ENCODE measurements around the gene JAK3. TPM values are rescaled to one million over a fixed set of nuclear protein-coding genes. Genes with fewer than 3 reads are reported as not detected.

Gene JAK3
- total RNA-seq, 1 donor from 2014 or later = 8.0 TPM

- DNase-seq (ENCODE audit: low read depth) = no peak
- no peak for TF ChIP-seq CTCF (conservative IDR thresholded peaks at IDR 0.05; ENCODE audit: low read depth, low read length)
- H3K4me3 ChIP-seq (ENCODE audit: low read depth, low read length) = no peak overlapping the region
These were observed 35.7 kb downstream of the JAK3 start for GRCh38 chr19:17812099-17812498.

- TF ChIP-seq CTCF (conservative IDR thresholded peaks at IDR 0.05; ENCODE audit: low read depth, low read length) = no peak
- no peak for DNase-seq (ENCODE audit: low read depth)
- H3K4me3 ChIP-seq (ENCODE audit: low read depth, low read length) = no peak overlapping the region
These were observed 36.1 kb downstream of the JAK3 start for GRCh38 chr19:17811681-17812080.

- no peak for DNase-seq (ENCODE audit: low read depth)
- no peak for TF ChIP-seq CTCF (conservative IDR thresholded peaks at IDR 0.05; ENCODE audit: low read depth, low read length)
- no peak overlapping the region for H3K4me3 ChIP-seq (ENCODE audit: low read depth, low read length)
These were observed 36.7 kb downstream of the JAK3 start for GRCh38 chr19:17811103-17811502.

- TF ChIP-seq CTCF (conservative IDR thresholded peaks at IDR 0.05; ENCODE audit: low read depth, low read length) = no peak
- no peak overlapping the region for H3K4me3 ChIP-seq (ENCODE audit: low read depth, low read length)
- DNase-seq (ENCODE audit: low read depth) = no peak
These were observed 40.0 kb downstream of the JAK3 start for GRCh38 chr19:17807731-17808316.

- TF ChIP-seq CTCF (conservative IDR thresholded peaks at IDR 0.05; ENCODE audit: low read depth, low read length) = no peak
- no peak for DNase-seq (ENCODE audit: low read depth)
- no peak overlapping the region for H3K4me3 ChIP-seq (ENCODE audit: low read depth, low read length)
These were observed 40.8 kb downstream of the JAK3 start for GRCh38 chr19:17806945-17807344.

GRCh38 chr19:17805427-17805826, 42.4 kb downstream of the JAK3 start:
- TF ChIP-seq CTCF (conservative IDR thresholded peaks at IDR 0.05; ENCODE audit: low read depth, low read length) = no peak
- DNase-seq (ENCODE audit: low read depth) = no peak
- no peak overlapping the region for H3K4me3 ChIP-seq (ENCODE audit: low read depth, low read length)

GRCh38 chr19:17803264-17803896, 44.4 kb downstream of the JAK3 start:
- no peak for DNase-seq (ENCODE audit: low read depth)
- H3K4me3 ChIP-seq (ENCODE audit: low read depth, low read length) = no peak overlapping the region
- no peak for TF ChIP-seq CTCF (conservative IDR thresholded peaks at IDR 0.05; ENCODE audit: low read depth, low read length)
